GM19455 (cell line): ENCODE results near the gene SCARB1.
"Not testable (repeated sequence)": the region's sequence is repeated elsewhere in the genome, so short reads cannot be mapped to it uniquely, and the experiment has no call there.

Experiments
- ATAC-seq: cut with Tn5 transposase; IDR thresholded peaks from one replicate; pipeline ENCODE4 v1.9.1; 2021; ENCODE audit not compliant: unreplicated experiment

The SCARB1 gene

DNA sequence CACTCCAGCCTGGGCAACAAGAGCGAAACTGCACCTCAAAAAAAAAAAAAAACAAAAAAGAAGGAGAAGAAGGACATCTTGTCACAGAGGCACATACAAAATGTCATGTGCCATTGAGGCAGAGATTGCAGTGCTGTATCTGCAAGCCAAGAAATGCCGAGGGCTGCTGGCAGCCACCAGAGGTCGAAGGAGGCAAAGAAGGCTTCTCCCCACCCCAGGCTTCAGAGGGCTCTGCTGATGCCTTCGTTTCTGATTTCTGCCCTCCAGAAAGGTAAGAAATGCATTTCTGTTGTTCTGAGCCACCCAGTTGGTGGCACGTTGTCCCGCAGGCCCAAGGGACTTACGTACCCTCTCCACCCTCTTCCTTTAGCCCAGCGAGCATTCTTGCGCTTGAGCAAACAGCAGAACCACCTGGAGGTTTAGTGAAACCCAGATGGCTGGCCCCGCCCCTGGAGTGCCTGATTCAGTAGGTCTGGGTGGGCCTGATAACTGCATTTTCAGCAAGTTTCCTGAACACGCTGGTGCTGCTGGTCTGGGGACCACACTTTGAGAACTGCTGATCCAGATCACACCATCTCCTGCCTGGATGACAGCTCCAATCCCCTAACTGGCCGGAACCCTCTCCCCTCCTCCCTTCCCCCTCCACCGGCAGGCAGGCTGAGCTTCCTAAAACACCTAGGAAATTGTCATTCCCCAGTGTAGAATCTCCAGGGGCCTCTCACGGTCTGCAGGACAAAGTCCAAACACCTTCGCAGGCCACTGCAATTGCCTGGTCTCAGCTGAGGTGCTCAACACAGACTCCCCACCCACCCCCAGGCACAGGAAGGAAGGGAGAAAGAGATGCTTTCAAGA is 21.1 kb upstream of the SCARB1 start:
- ATAC-seq: peak; percentile 76

GRCh38 chr12:124883263-124884130 is 19.8 kb upstream of the SCARB1 start:
- ATAC-seq: no peak

DNA sequence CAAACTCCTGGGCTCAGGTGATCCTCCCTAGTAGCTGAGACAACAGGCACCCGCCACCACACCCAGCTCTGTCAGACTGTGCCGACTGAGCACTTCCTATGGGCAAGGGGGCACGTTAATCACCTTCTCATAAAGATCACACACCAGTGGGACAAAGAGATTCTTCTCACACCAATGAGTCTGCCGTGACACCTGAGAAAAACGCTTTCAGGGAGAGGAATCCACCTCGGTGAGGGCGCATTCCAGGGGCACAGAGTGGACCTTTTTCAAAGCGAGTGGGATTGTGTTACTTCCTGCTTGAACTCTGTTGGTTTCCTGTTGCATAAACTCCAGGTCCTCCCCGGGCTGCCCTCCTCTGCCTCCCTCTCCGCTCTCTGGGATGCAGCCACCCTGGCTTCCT is 17.5 kb upstream of the SCARB1 start:
- ATAC-seq: no peak

DNA sequence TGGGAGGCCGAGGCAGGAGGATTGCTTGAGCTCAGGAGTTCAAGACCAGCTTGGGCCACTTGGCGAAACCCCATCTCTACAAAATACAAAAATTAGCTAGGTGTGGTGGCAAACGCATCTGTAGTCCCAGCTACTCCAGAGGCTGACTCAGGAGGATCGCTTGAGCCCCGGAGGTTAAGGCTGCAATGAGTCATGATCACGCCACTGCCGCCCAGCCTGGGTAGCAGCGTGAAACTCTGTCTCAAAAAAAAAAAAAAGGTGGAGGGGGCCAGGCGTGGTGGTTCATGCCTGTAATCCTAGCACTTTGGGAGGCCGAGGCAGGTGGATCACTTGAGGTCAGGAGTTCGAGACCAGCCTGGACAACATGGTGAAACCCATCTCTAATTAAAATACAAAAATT is 16.7 kb upstream of the SCARB1 start:
- not testable (repeated sequence) for ATAC-seq

DNA sequence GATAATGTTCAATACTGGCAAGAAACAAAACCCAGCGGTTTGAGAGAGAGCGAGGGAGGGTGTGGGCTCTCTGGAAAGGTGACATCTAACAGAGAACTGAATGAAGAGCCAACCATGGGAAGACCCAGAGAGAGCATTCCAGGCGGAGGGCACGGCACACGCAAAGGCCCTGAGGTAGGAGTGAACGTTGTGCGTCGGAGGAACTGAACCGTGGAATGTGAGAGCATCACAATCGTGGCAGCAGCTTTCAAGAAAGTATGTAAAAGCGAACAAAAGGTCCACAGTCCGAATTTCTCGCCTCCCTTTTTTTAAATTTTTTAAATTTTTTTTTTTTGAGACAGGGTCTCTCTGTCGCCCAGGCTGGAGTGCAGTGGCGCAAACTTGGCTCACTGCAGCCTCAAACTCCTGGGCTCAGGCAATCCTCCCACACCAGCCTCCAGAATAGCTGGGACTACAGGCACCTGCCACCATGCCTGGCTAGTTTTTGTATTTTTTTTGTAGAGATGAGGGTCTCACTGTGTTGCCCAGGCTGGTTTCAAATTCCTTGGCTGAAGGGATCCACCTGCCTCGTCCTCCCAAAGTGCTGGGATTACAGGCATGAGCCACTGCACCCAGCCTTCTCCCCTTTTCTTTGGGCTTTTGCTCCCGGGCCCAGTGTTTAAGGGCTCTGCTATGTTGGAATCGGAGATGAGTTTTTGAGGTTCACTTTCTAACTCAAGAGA is 15.3 kb upstream of the SCARB1 start:
- ATAC-seq: no peak

DNA sequence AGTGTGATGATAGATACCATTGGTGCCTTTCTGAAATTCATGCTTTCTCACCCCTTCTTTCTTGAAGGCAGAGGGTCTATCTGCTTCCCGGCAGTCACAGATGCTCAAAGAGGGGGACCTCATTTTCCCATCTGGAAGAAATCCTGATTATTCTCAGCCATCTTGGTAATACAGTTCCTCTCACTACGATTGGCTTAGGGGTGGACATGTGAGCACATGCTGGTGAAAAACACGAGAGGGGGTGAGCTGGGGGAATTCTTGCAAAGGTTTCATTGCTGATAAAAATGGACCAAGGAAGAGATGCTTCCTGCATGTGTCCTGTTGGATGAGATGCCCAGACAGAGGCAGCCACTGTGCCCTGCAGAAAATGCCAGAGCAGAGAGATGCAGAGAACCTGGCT is 13.8 kb upstream of the SCARB1 start:
- ATAC-seq: no peak

GRCh38 chr12:124876171-124876570 is 12.5 kb upstream of the SCARB1 start:
- ATAC-seq: no peak

DNA sequence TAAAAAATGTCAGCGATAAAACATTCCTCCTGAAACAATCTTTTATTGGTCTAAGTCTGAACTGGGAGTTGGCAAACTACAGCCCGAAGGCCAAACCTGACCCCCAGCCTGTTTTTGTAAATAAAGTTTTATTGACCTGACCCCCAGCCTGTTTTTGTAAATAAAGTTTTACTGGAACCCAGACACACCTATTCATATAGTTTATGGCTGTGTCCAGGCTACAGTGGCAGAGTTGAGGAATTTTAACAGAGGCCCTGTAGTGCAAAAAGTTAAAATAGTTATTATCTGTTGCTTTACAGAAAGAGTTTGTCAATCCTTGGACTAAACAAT is 12.1 kb upstream of the SCARB1 start:
- no peak for ATAC-seq

GRCh38 chr12:124874988-124875802 is 11.5 kb upstream of the SCARB1 start:
- ATAC-seq: no peak

DNA sequence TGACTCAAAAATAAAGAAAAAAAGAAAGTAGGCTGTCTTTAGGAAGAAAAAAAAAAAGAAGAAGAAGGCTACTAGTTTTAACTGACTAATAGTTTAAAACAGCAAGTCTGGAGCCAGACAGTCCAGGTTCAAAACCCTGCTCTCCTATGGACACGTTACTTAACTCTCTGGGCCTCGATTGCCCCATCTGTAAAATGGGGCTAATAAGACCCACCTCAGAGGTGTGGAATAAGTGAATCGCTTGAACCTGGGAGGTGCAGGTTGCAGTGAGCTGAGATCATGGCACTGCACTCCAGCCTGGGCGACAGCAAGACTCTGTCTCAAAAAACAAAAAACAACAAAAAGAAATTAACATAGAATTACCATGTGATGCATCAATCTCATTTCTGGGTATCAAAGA is 10.5 kb upstream of the SCARB1 start:
- ATAC-seq: no peak

DNA sequence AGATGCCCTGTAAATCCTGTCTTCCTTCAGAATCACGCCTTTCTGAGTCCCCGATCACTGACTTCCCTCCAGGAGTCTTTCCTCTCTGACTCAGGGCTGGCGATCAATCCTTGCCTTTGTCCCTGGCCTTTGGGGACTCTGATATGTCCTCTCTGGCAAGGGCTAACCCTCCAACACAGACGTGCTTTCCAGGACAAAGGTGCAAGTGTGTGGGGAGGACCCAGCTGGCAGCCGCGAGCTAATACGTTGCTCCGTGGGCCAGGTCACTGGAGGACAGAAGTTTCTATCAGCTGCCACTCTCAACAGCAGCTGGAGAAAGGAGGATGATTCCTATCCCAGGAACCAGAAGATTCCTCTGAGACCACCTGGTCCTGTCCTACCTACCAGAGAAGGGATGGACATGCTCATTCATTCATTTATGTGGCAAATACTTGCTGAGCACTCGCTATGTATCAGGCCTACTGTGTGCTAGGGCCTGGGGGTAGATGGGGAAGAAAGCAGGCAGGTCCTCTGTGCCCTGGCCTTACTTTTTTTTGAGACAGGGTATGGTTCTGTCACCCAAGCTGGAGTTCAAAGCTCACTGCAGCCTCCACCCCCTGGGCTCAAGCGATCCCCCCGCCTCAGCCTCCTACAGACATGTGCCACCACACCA is 8.5 kb upstream of the SCARB1 start:
- no peak for ATAC-seq

GRCh38 chr12:124871297-124871696 is 7.6 kb upstream of the SCARB1 start:
- no peak for ATAC-seq

DNA sequence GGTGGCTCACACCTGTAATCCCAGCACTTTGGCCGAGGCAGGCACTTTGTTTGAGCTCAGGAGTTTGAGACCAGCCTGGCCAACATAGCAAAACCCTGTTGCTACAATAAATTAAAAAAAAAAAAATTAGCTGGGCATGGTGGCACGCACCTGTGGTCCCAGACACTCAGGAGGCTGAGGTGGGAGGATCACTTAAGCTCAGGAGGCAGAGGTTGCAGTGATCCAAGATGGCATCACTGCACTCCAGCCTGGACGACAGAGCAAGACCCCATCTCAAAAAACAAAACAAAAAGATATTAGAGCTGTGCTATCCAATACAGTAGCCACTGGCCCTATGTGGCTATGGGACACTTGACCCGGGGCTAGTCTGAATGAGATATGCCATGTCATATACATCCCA is 6.9 kb upstream of the SCARB1 start:
- no peak for ATAC-seq

- no peak for ATAC-seq
These were observed 5.5 kb upstream of the SCARB1 start for GRCh38 chr12:124869059-124869665.

- no peak for ATAC-seq
These were observed 4.8 kb upstream of the SCARB1 start for GRCh38 chr12:124868252-124869058.

DNA sequence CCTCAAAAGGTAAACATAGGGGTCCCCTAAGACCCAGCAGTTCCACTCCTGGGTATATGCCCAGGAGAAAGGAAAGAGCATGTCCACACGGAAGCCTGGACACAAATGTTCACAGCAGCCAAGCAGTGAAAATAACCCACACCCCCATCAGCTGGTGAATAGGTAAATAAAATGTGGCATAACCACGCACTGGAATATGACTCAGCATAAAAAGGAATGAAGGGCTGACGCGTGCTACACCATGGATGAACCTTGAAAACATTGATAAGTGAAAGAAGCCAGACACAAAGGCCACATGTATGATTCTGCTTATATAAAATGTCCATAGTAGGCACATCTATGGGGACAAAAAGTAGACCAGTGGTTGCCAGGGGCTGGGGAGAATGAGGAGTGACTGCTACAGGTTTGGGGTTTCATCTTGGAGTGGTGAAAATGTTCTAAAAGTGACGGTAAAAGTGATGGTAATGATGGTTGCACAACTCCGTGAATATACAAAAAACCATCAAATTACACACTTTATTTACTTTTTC is 3.8 kb upstream of the SCARB1 start:
- ATAC-seq: no peak

GRCh38 chr12:124866883-124867400 is 3.3 kb upstream of the SCARB1 start:
- no peak for ATAC-seq

- no peak for ATAC-seq
These were observed 2.7 kb upstream of the SCARB1 start for GRCh38 chr12:124866195-124866882.
